Psoas muscle (tissue), 8 donors: ENCODE results near the gene NPR3. TPM values are rescaled to one million over a fixed set of nuclear protein-coding genes. Genes with fewer than 3 reads are reported as not detected.

ENCODE experiments used
- ATAC-seq, 4 donors: fragments of 200-7000 bp; cut with Tn5 transposase; one replicate each; pipeline ENCODE4 v1.9.1; 2020; ENCODE audit warnings: moderate library complexity in 3 of 4, mild to moderate bottlenecking in 2 of 4
- DNase-seq, 2 donors: peaks; one replicate each; pipeline ENCODE4 v3.0.0-alpha.2; 2020
- H3K27ac ChIP-seq: fragments of 200-600 bp; one replicate; pipeline ENCODE4 v1.8.0; 2022
- H3K27me3 ChIP-seq, 3 donors: fragments of 200-600 bp in 1 of 3; one replicate each; pipeline versions ENCODE4 v1.6.1 to v1.8.0; 2013 to 2022; ENCODE audit warnings: low read length in 2 of 3, mild to moderate bottlenecking in 2 of 3, moderate library complexity in 1 of 3; ENCODE audit not compliant: insufficient read depth in 3 of 3
- H3K36me3 ChIP-seq, 2 donors: fragments of 200-600 bp in 1 of 2; one replicate each; pipeline versions ENCODE4 v1.6.1 to v1.8.0; 2013 to 2022; ENCODE audit warnings: low read depth in 1 of 2, mild to moderate bottlenecking in 1 of 2, moderate library complexity in 1 of 2; ENCODE audit not compliant: insufficient read depth in 1 of 2
- H3K4me1 ChIP-seq: fragments of 200-600 bp; one replicate; pipeline ENCODE4 v1.8.0; 2022
- H3K4me3 ChIP-seq: fragments of 200-600 bp; one replicate; pipeline ENCODE4 v1.8.0; 2022; ENCODE audit warnings: mild to moderate bottlenecking
- H3K9me3 ChIP-seq: fragments of 200-600 bp; one replicate; pipeline ENCODE4 v1.8.0; 2022
- WGBS, 3 donors: extraction: QIAGEN DNeasy Blood & Tissue Kit; methylation state at CpG; one replicate each; pipeline versions ENCODE4 v1.1.6 to v1.1.7; 2013; 5-methylcytosine and 5-hydroxymethylcytosine counted together
- intact Hi-C, 2 donors: fragments of 100-400 bp; cut with DNase I; formaldehyde crosslinking; loops; one replicate each; pipeline versions ENCODE4 v1.11.0 to v1.14.2; 2022
- polyA plus RNA-seq, 3 donors: library from polyadenylated mRNA; stranded (reverse); fragments of 200-250 nt; gene quantifications; one replicate each; pipeline ENCODE4 v1.2.3, GENCODE V29; 2013
- total RNA-seq, 4 donors: library from RNA; stranded (reverse); fragmentation: NEBNext Ultra II Directional in 2 of 4; extraction: Animal tissue kit (Norgen Biotek cat#: 25700) in 2 of 4; gene quantifications; one replicate each; pipeline versions ENCODE4 v1.2.1 to v1.2.4, GENCODE V29; 2021 to 2023
- TF ChIP-seq, protein P1 (sequence below): fragments of 200-600 bp; IDR thresholded peaks from one replicate; pipeline ENCODE4 v1.8.0; 2022; ENCODE audit warnings: antibody characterized with exemption
- donor health status: healthy with polysubstance abuse.
- donor health status: DM: no; HTN: no; CAD: no; lungs with moderate emphysema.
- donor health status: Bipolar disorder and iron deficiency.
- donor health status: healthy.
- donor health status: DM: yes; HTN: yes; CAD: no.
- donor health status: DM: no; HTN: no; CAD: no.
- donor health status: DM: no; HTN: no; CAD: no.
- donor health status: DM: yes; HTN: yes; CAD: no.

NPR3 gene
- total and polyA plus RNA-seq, 7 donors = 1.6 to 44.2 (median 10.5) TPM

DNA sequence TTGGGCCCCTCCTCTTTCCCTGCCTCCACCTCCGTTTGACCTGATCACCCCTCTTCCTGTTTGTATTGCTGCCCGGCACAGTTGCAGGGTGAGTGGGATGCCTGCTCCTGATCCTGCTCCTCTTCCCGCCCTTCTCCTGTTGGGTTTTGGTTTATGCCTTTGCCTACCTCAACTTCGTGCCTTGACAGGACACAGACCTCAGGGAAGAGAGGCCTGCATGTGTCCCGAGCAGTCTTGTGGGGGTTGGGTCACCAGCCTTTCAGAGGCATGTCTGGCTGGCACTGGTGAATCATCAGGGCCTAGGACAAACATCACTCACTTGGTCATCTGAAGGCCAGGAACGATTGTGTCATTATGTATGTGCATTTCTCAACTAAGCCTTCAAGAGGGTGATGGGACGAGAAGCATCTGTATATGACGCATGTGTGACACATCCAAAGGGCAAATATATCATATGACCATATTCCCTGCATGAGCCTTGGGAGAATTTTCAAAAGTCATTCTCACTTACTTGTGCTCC is 56.9 kb downstream of the NPR3 start:
- Histone ChIP-seq H3K9me3 (no peaks in the 10 kb centered on the region), H3K27me3 (no peaks in the 10 kb centered on the region), H3K27ac (peak overlapping the region; percentile 63), H3K4me1 (no peaks in the 10 kb centered on the region), H3K36me3 (no peaks in the 10 kb centered on the region), H3K4me3 (no peak overlapping the region)
- WGBS, 3 donors = 53 to 67% (median 65%) methylated on average over 8 of the region's 8 CpGs
- intact Hi-C loops = no loop called here
- peak; percentile 74 to 90 (median 84) for ATAC-seq
- peak in 1 of 2 donors; percentile 54 for DNase-seq
- TF ChIP-seq, protein P1, sequence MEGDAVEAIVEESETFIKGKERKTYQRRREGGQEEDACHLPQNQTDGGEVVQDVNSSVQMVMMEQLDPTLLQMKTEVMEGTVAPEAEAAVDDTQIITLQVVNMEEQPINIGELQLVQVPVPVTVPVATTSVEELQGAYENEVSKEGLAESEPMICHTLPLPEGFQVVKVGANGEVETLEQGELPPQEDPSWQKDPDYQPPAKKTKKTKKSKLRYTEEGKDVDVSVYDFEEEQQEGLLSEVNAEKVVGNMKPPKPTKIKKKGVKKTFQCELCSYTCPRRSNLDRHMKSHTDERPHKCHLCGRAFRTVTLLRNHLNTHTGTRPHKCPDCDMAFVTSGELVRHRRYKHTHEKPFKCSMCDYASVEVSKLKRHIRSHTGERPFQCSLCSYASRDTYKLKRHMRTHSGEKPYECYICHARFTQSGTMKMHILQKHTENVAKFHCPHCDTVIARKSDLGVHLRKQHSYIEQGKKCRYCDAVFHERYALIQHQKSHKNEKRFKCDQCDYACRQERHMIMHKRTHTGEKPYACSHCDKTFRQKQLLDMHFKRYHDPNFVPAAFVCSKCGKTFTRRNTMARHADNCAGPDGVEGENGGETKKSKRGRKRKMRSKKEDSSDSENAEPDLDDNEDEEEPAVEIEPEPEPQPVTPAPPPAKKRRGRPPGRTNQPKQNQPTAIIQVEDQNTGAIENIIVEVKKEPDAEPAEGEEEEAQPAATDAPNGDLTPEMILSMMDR = no peak

DNA sequence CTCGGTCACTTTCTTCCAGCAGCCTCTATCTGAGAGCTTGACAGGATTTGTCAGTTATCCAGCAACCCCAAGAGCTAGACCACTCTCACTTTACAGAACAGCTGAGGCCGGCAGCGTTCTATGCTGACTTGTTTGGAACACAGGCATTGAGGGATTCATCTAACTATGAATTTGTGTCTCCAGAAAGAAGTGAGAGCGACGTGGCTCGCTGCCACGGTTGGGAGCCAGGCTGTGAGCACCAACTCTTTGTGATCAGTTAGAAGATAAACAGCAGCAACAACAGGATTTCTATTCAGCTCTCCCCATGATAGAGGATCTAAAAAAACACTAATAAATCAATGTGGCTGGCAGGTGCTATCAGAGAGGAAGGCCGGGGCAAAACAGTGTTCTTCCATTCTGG is 58.6 kb downstream of the NPR3 start:
- Histone ChIP-seq H3K36me3 (no peaks in the 10 kb centered on the region), H3K4me1 (no peaks in the 10 kb centered on the region), H3K4me3 (no peak overlapping the region), H3K27ac (peak overlapping the region; percentile 21), H3K27me3 (no peaks in the 10 kb centered on the region), H3K9me3 (no peaks in the 10 kb centered on the region)
- ATAC-seq (no peak), DNase-seq (no peak)
- TF ChIP-seq, protein P1 = no peak
- WGBS, 3 donors = 63 to 76% (median 67%) methylated on average over 8 of the region's 8 CpGs
- intact Hi-C loops = no loop called here

DNA sequence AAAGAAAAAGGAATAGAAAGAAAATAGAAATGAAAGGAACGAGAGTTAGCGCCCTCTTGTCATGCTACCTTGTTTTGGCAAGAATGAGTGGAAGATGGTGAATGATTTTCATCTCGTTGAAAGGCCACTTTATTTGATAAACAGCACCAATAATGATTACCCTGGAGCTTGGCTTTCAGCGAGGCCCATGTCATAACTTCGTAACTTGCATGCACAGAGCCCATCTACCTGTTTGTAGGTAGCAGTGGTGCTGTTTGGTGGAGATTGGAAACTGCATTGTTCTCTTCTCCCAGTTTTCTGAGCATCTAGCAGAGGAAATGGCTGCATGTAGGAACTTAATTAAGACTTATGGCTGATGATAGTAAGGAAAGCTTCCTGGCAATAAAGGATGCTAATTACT is 59.3 kb downstream of the NPR3 start:
- Histone ChIP-seq H3K27me3 (no peaks in the 10 kb centered on the region), H3K27ac (no peak overlapping the region), H3K36me3 (no peaks in the 10 kb centered on the region), H3K4me3 (no peak overlapping the region), H3K9me3 (no peaks in the 10 kb centered on the region), H3K4me1 (no peaks in the 10 kb centered on the region)
- TF ChIP-seq, protein P1 = no peak
- intact Hi-C loops = no loop called here
- DNase-seq (no peak), ATAC-seq (no peak)
- WGBS, 3 donors = 85 to 86% (median 85%) methylated on average over 5 of the region's 5 CpGs

DNA sequence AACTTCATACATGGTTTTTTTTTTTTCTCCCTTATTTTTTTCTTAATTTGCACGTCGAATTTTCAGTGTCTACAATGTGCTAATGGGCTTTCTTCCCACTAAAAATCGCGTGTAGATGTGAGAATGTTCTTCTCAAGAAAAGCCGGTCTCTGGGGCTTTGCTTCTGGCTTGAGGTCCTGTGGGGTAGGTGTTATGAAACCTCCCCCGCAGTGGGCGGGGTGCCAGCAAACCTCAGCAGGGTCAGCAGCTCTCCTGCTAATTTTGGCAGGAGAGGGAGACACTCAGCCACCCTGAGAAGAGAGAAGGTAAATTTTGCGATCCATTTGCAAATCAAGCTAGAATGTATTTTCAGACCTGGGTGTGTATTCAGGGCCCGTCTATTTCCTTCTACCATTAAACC is 59.9 kb downstream of the NPR3 start:
- intact Hi-C loops = no loop called here
- ATAC-seq (no peak), DNase-seq (peak in 1 of 2 donors; percentile 52)

More for the DNA sequence above, 59.9 kb downstream of the NPR3 start:
- H3K4me3 ChIP-seq = no peak overlapping the region
- no peaks in the 10 kb centered on the region for H3K4me1 ChIP-seq
- H3K9me3 ChIP-seq = no peaks in the 10 kb centered on the region
- no peak overlapping the region for H3K27ac ChIP-seq
- no peaks in the 10 kb centered on the region for H3K36me3 ChIP-seq
- TF ChIP-seq, protein P1 = no peak
- no peaks in the 10 kb centered on the region for H3K27me3 ChIP-seq
- 69 to 76% (median 75%) methylated on average over 9 of the region's 9 CpGs for WGBS, 3 donors
